ENCODE measurements around the gene UBAC1. TPM values are rescaled to one million over a fixed set of nuclear protein-coding genes. Genes with fewer than 3 reads are reported as not detected.

The UBAC1 gene
- total RNA-seq, 1 donor from 2014 or later = 33.8 TPM

DNA sequence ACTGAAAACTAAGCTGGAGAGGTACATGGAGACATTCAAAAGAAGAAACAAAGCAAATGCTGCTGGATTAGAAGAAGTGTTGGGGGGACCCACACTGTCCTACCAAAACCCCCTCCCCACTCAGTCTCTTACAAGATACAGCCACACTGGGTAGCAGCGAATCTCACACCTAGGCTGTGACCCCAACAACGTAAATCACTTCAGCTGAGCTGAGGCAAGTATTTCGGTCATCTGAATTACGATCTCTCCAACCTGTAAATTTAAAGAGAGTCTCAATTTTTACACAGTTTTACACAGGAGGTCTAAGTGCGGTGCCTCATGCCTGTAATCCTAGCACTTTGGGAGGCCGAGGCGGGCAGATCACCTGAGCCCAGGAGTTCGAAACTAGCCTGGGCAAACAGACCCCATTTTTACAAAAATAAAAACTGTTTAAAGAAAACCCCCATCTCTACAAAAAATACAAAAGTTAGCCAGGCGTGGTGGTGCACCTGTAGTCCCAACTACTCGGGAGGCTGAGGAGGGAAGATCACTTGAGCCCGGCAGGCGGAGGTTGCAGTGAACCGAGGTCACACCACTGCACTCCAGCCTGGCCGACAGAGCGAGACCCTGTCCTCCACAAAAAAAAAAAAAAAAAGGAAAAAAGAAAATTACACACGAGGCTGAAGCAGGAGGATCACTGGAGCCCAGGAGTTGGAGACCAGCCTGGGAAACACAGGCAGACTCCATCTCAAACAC is 57.2 kb downstream of the UBAC1 start:
- TF ChIP-seq, protein P1, sequence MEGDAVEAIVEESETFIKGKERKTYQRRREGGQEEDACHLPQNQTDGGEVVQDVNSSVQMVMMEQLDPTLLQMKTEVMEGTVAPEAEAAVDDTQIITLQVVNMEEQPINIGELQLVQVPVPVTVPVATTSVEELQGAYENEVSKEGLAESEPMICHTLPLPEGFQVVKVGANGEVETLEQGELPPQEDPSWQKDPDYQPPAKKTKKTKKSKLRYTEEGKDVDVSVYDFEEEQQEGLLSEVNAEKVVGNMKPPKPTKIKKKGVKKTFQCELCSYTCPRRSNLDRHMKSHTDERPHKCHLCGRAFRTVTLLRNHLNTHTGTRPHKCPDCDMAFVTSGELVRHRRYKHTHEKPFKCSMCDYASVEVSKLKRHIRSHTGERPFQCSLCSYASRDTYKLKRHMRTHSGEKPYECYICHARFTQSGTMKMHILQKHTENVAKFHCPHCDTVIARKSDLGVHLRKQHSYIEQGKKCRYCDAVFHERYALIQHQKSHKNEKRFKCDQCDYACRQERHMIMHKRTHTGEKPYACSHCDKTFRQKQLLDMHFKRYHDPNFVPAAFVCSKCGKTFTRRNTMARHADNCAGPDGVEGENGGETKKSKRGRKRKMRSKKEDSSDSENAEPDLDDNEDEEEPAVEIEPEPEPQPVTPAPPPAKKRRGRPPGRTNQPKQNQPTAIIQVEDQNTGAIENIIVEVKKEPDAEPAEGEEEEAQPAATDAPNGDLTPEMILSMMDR (IDR thresholded peaks at IDR 0.05; ENCODE audit: unreplicated experiment) = no peak
- Mint-ChIP-seq H3K27ac (peak overlapping the region; percentile 69), H3K4me1 (peaks cover 40% of the 10 kb centered on the region), H3K36me3 (peaks cover 23% of the 10 kb centered on the region), H3K4me3 (no peak overlapping the region), H3K9me3 (peaks cover 6% of the 10 kb centered on the region), H3K27me3 (ENCODE audit: low read depth) (no peaks in the 10 kb centered on the region)
- no peak for DNase-seq (ENCODE audit: low spot score in 2 of 2, unreplicated experiment in 2 of 2)

GRCh38 chr9:135903358-135903656 is 57.9 kb downstream of the UBAC1 start:
- no peak for DNase-seq (ENCODE audit: low spot score in 2 of 2, unreplicated experiment in 2 of 2)
- Mint-ChIP-seq H3K4me3 (no peak overlapping the region), H3K36me3 (peaks cover 27% of the 10 kb centered on the region), H3K4me1 (peaks cover 33% of the 10 kb centered on the region), H3K9me3 (peaks cover 11% of the 10 kb centered on the region), H3K27ac (peak overlapping the region; percentile 69), H3K27me3 (ENCODE audit: low read depth) (no peaks in the 10 kb centered on the region)
- TF ChIP-seq, protein P1 (IDR thresholded peaks at IDR 0.05; ENCODE audit: unreplicated experiment) = no peak

DNA sequence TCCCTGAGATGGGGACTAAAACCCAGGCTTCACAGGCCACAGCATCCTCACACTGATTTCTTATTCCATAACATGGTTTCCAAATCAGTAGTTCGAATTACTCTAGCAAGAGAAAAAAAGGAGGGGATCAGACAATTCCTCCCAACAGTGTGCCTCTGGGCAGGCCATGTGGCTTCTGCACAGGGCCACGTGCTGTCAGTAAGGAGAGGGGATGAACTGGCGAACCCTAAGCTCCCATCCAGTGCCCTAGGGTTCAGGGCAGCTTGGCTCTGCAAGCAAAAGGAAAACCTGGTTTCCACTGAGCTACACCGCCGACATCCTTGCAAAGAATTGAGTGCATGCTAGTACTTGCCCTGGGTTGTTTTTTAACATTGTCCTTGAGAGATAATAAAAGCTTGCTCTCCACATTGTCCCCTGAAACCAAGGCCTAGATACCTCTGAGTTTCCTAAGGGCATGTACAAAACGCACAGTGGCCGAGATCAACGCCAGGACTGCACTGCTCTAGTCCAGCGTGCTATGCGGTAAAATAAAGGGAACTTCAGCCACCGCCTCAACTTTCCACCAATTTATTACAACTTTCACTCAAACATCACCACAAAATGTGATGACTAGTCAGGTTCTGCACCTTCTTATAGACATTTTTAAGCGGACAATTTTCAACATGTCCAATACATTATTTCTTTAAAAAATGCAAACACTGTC is 58.4 kb downstream of the UBAC1 start:
- Mint-ChIP-seq H3K27ac (peak overlapping the region; percentile 69), H3K36me3 (peaks cover 31% of the 10 kb centered on the region), H3K9me3 (peaks cover 15% of the 10 kb centered on the region), H3K4me1 (peaks cover 33% of the 10 kb centered on the region), H3K4me3 (no peak overlapping the region), H3K27me3 (ENCODE audit: low read depth) (no peaks in the 10 kb centered on the region)
- TF ChIP-seq, protein P1 (IDR thresholded peaks at IDR 0.05; ENCODE audit: unreplicated experiment) = no peak
- DNase-seq (ENCODE audit: low spot score in 2 of 2, unreplicated experiment in 2 of 2) = no peak

- H3K27me3 Mint-ChIP-seq (ENCODE audit: low read depth) = no peaks in the 10 kb centered on the region
- TF ChIP-seq, protein P1 (IDR thresholded peaks at IDR 0.05; ENCODE audit: unreplicated experiment) = no peak
- no peak overlapping the region for H3K27ac Mint-ChIP-seq
- no peak overlapping the region for H3K4me3 Mint-ChIP-seq
- H3K9me3 Mint-ChIP-seq = peaks cover 22% of the 10 kb centered on the region
- peaks cover 33% of the 10 kb centered on the region for H3K4me1 Mint-ChIP-seq
- no peak for DNase-seq (ENCODE audit: low spot score in 2 of 2, unreplicated experiment in 2 of 2)
- H3K36me3 Mint-ChIP-seq = peaks cover 38% of the 10 kb centered on the region
These were observed 59.3 kb downstream of the UBAC1 start for GRCh38 chr9:135901826-135902225.

DNA sequence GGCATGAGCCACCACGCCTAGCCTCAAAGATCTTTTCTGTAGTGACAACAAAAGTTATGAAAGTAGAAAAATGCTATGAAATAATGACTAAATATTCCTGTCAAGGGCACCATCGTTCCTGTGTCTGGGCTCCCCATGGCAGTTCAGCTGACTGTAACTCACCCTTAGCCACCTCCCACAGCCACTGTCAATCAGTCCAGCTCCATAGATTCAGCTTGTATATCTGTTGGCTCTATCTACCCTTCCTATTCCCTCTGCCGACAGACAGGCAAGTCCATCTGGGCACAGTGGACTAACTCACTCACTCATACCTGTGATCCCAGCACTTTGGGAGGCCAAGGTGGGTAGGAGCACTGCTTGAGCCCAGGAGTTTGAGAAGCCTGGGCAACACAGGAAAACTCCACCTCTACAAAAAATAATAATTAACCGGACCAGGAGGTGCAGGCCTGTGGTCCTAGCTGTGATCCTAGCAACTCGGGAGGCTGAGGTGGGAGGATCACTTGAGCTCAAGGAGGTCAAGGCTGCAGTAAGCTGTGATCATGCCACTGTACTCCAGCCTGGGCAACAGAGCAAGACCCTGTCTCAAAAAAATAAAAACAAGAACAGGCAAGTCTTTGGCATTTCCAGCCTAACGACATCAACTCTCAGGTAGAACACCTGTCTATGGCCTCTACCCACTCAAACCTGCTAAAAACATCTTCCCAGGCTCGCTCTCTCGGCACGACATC is 60.0 kb downstream of the UBAC1 start:
- Mint-ChIP-seq H3K9me3 (peaks cover 26% of the 10 kb centered on the region), H3K36me3 (peaks cover 44% of the 10 kb centered on the region), H3K27ac (no peak overlapping the region), H3K4me1 (peaks cover 32% of the 10 kb centered on the region), H3K4me3 (no peak overlapping the region), H3K27me3 (ENCODE audit: low read depth) (no peaks in the 10 kb centered on the region)
- TF ChIP-seq, protein P1 (IDR thresholded peaks at IDR 0.05; ENCODE audit: unreplicated experiment) = no peak
- DNase-seq (ENCODE audit: low spot score in 2 of 2, unreplicated experiment in 2 of 2) = no peak

Measured in mesothelial cell of epicardium (in vitro differentiated cells).